Endothelial cell of umbilical vein (primary cell): ENCODE data around the gene CRYZL1. TPM values are rescaled to one million over a fixed set of nuclear protein-coding genes. Genes with fewer than 3 reads are reported as not detected.

Source experiments
- BruUV-seq: library from RNA; stranded (reverse); fragments of 400-500 nt; replicated peaks from 2 replicates; lab custom pipeline; 2021; lab: Mats Ljungman, UMichigan
- CTCF ChIA-PET: fragments of 300-600, 350-600 bp; sonication (Branson Sonifier 250); formaldehyde crosslinking; loops from one replicate; lab custom pipeline; 2021; ENCODE audit warnings: antibody characterized with exemption, inconsistent platforms; lab: Charles Lee
- POLR2A ChIA-PET: fragments of 300-600, 350-600 bp; sonication (Branson Sonifier 250); formaldehyde crosslinking; loops from one replicate; lab custom pipeline; 2021; ENCODE audit warnings: antibody characterized with exemption, inconsistent platforms; lab: Charles Lee
- DNase-seq: peaks from one replicate; pipeline ENCODE4 v3.0.0-alpha.2; 2011; ENCODE audit warnings: low read depth, low spot score
- FAIRE-seq: peaks from 2 replicates; lab custom pipeline; 2011; peaks lifted over from hg19 to GRCh38; lab: Jason Lieb, UNC
- H2AFZ ChIP-seq: 2 replicates; pipeline ENCODE4 v1.6.0; 2012; ENCODE audit warnings: low read depth, low read length, control low read depth, inconsistent platforms
- H3K27ac ChIP-seq: 2 replicates; pipeline ENCODE4 v1.5.1; 2011; ENCODE audit warnings: low read depth, mild to moderate bottlenecking, control low read depth, low read length, moderate library complexity; ENCODE audit not compliant: insufficient read depth
- H3K27me3 ChIP-seq, 2 experiments: 2 replicates each; pipeline versions ENCODE4 v1.6.0 to v1.6.1; 2011; ENCODE audit warnings: low read length in 2 of 2, mixed read lengths in 1 of 2; ENCODE audit not compliant: control insufficient read depth in 2 of 2, insufficient read depth in 2 of 2
- H3K36me3 ChIP-seq, 2 experiments: 2 replicates in 1 of 2; 3 replicates in 1 of 2; pipeline ENCODE4 v1.5.1; 2011; ENCODE audit warnings: low read length in 2 of 2, mild to moderate bottlenecking in 1 of 2, moderate library complexity in 1 of 2; ENCODE audit not compliant: control insufficient read depth in 2 of 2, insufficient read depth in 2 of 2; ENCODE audit errors: extremely low read depth in 1 of 2
- H3K4me1 ChIP-seq: 3 replicates; pipeline ENCODE4 v1.5.1; 2011; ENCODE audit warnings: mild to moderate bottlenecking, low read length; ENCODE audit not compliant: control insufficient read depth, insufficient read depth; ENCODE audit errors: extremely low read depth
- H3K4me2 ChIP-seq: 2 replicates; pipeline ENCODE4 v1.6.1; 2011; ENCODE audit warnings: low read length, control low read depth, mixed read lengths; ENCODE audit not compliant: insufficient read depth
- H3K4me3 ChIP-seq, 3 experiments: fragments of 200-600 bp in 1 of 3; sonication (generic), shearing (Covaris generic) in 1 of 3; replicated peaks in 1 of 3; 2 replicates each; pipeline ENCODE4 v1.5.1; 2011 to 2016; ENCODE audit warnings: control low read depth in 3 of 3, low read length in 3 of 3, mild to moderate bottlenecking in 2 of 3, inconsistent platforms in 1 of 3, low read depth in 1 of 3, moderate library complexity in 1 of 3; ENCODE audit not compliant: insufficient read depth in 1 of 3
- H3K79me2 ChIP-seq: 2 replicates; pipeline ENCODE4 v1.6.0; 2012; ENCODE audit warnings: low read length, inconsistent platforms; ENCODE audit not compliant: control insufficient read depth, insufficient read depth
- H3K9ac ChIP-seq: replicated peaks from 2 replicates; pipeline ENCODE3; 2011; ENCODE audit warnings: low read length, control low read depth; ENCODE audit not compliant: insufficient read depth; ENCODE audit errors: extremely low read depth
- H3K9me1 ChIP-seq: replicated peaks from 3 replicates; pipeline ENCODE4 v1.6.0; 2011; ENCODE audit warnings: mild to moderate bottlenecking, low read length; ENCODE audit not compliant: control insufficient read depth, insufficient read depth; ENCODE audit errors: extremely low read depth
- H3K9me3 ChIP-seq: replicated peaks from 2 replicates; pipeline ENCODE4 v1.5.1; 2012; ENCODE audit warnings: low read length, inconsistent platforms; ENCODE audit not compliant: control insufficient read depth, insufficient read depth
- H4K20me1 ChIP-seq: replicated peaks from 2 replicates; pipeline ENCODE3; 2011; ENCODE audit warnings: mild to moderate bottlenecking, low read length; ENCODE audit not compliant: control insufficient read depth, insufficient read depth; ENCODE audit errors: extremely low read depth
- CTCF ChIP-seq, 2 donors: IDR thresholded peaks; 1 replicate in 1 of 2; 2 replicates in 1 of 2; pipeline ENCODE4 v1.5.1; 2011; ENCODE audit warnings: low read length in 2 of 2, mild to moderate bottlenecking in 2 of 2, moderate library complexity in 2 of 2, control low read depth in 1 of 2, inconsistent platforms in 1 of 2, low read depth in 1 of 2; ENCODE audit not compliant: insufficient read depth in 1 of 2; ENCODE audit errors: extremely low read depth in 1 of 2
- EZH2 ChIP-seq: IDR thresholded peaks from 2 replicates; pipeline ENCODE4 v1.6.1; 2012; ENCODE audit warnings: borderline replicate concordance, low read depth, mild to moderate bottlenecking, moderate library complexity, low read length, inconsistent platforms; ENCODE audit not compliant: severe bottlenecking
- FOS ChIP-seq: IDR thresholded peaks from 2 replicates; pipeline ENCODE4 v1.6.1; 2011; ENCODE audit warnings: mild to moderate bottlenecking, low read length, moderate library complexity, borderline replicate concordance; ENCODE audit not compliant: insufficient read depth
- GATA2 ChIP-seq: IDR thresholded peaks from 2 replicates; pipeline ENCODE4 v1.7.0; 2011; ENCODE audit warnings: low read depth, mild to moderate bottlenecking, moderate library complexity, mixed read lengths, low read length; ENCODE audit not compliant: insufficient read length, insufficient read depth
- JUN ChIP-seq: IDR thresholded peaks from 2 replicates; pipeline ENCODE4 v1.6.1; 2011; ENCODE audit warnings: borderline replicate concordance, low read depth; ENCODE audit not compliant: insufficient read length, insufficient read depth
- MYC ChIP-seq: IDR thresholded peaks from one replicate; pipeline ENCODE4 v1.6.1; 2011; ENCODE audit warnings: mild to moderate bottlenecking, low read depth, low read length
- POLR2A ChIP-seq: IDR thresholded peaks from 2 replicates; pipeline ENCODE4 v1.6.1; 2012; ENCODE audit warnings: low read depth, mild to moderate bottlenecking, control low read depth, low read length
- dilution Hi-C: fragments of 300-500 bp; cut with MboI; formaldehyde crosslinking; loops from one replicate; pipeline ENCODE4 v1.15.0; 2019; ENCODE audit warnings: low sequenced_read_pairs; ENCODE audit not compliant: extremely low pct_ligation_motif_present
- intact Hi-C: fragments of 100-400 bp; cut with micrococcal nuclease; formaldehyde crosslinking; loops from one replicate; pipeline ENCODE4 v1.10.0; 2022
- polyA plus RNA-seq, 4 experiments: library from polyadenylated mRNA; depleted of rRNA in 3 of 4; stranded (reverse) in 3 of 4; unstranded in 1 of 4; fragments of >200 nt; gene quantifications; 2 replicates each; pipeline versions ENCODE4 v1.2.1 to v1.2.3, GENCODE V29; 2011 to 2012; ENCODE audit warnings: missing spikeins in 1 of 4
- total RNA-seq: library from RNA; stranded (reverse); gene quantifications from 2 replicates; pipeline ENCODE4 v1.2.3, GENCODE V29; 2021

Gene CRYZL1
- total and polyA plus RNA-seq, 2 donors (not counting 3 experiments of a cell fraction or from before 2014, with no cell fraction given), result 26.4 to 42.1 TPM

GRCh38 chr21:33611006-33611744, 30.4 kb downstream of the CRYZL1 start:
- POLR2A ChIA-PET, result no interaction called here
- CTCF ChIA-PET, result interaction anchor here (2.4 kb wide), 1 partner anchor 9 kb away, joined by 9 read pairs; no protein-coding TSS in a partner anchor
- dilution Hi-C loops, result no loop called here

More at GRCh38 chr21:33611006-33611744, 30.4 kb downstream of the CRYZL1 start:
- Histone ChIP-seq H3K27ac (no peak overlapping the region), H2AFZ (no peak overlapping the region), H3K4me2 (no peak overlapping the region), H3K79me2 (no peaks in the 10 kb centered on the region), H3K9me1 (no peaks in the 10 kb centered on the region), H3K4me3 (no peak overlapping the region), H3K36me3 (no peaks in the 10 kb centered on the region), H3K4me1 (peaks cover 11% of the 10 kb centered on the region), H3K9ac (no peak overlapping the region), H3K27me3 (no peaks in the 10 kb centered on the region), H4K20me1 (no peaks in the 10 kb centered on the region), H3K9me3 (no peaks in the 10 kb centered on the region)
- intact Hi-C loops, result no loop called here
- no TSS peak for BruUV-seq
- TF ChIP-seq JUN, result no peak
- TF ChIP-seq FOS, result no peak
- no peak for TF ChIP-seq EZH2
- no peak for TF ChIP-seq POLR2A
- no peak for TF ChIP-seq MYC
- no peak for TF ChIP-seq CTCF (IDR thresholded peaks at IDR 0.05; ENCODE audit: extremely low read depth in 1 of 2, insufficient read depth in 1 of 2, low read depth in 1 of 2, low read length in 2 of 2)
- no peak for TF ChIP-seq GATA2
- FAIRE-seq, result no peak
- no peak for DNase-seq
